Daoy (cell line): Measurements from ENCODE around the gene ZNF202. TPM values are rescaled to one million over a fixed set of nuclear protein-coding genes. Genes with fewer than 3 reads are reported as not detected.
"Not testable (repeated sequence)": the region's sequence is repeated elsewhere in the genome, so short reads cannot be mapped to it uniquely, and the experiment has no call there.

Experiments
- DNase-seq: peaks from one replicate; pipeline ENCODE4 v3.0.0-alpha.2; 2015; ENCODE audit warnings: low read depth
- total RNA-seq: library from RNA; depleted of rRNA; stranded (reverse); fragments of >200 nt; shearing (Covaris generic); gene quantifications from 2 replicates; pipeline ENCODE4 v1.2.3, GENCODE V29; 2014

ZNF202 gene
- total RNA-seq, 1 experiment from 2014 or later = 4.4 TPM

DNA sequence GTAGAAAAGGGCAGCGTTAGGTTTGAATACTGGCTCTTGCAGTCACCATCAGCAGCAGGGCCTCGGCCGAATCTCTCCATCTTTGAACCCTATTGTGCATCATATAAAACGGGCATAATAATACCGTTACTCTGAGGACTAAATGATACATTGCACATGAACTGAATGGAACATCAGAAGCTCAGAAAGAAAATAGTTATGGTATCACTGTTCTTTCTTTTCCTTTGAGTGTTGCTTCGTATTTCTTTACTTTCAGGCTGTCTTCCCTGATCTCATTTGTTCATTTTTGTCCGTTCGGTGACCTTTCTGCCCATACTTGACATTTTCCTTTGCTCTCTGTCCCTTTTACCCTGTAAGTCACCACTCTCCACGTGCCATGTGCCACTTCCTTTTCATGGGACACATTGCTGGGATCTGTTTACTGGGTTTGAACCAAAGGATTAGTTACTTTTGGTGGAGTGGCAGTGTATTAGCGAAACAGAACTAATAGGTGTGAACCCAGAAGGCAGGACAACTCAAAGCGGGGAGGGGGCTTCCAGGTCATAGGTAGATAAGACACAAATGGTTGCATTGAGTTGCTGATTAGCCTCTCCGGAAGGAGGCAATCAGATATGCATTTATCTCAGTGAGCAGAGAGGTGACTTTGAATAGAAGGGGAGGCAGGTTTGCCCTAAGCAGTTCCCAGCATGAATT, 717 bp upstream of the ZNF202 start:
- DNase-seq = no peak

DNA sequence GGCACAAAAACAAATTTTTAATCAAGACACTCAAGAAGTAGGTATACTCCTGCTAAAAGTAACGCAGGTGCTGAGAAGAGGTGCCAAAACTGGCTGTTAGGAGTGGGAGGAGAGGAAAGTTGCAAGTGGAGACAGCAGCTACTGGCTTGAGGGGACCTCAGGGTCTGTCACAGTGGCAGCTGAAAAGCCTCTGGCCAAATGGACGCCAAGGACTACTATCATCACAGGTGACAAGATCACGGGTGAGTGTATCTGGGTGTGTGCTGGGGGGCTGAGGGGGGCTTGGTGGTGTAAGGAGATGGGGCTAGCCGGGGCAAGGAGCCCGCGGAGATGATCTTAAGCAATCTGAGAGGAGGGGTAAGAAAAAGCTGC, 687 bp downstream of the ZNF202 start:
- DNase-seq = peak; percentile 6

DNA sequence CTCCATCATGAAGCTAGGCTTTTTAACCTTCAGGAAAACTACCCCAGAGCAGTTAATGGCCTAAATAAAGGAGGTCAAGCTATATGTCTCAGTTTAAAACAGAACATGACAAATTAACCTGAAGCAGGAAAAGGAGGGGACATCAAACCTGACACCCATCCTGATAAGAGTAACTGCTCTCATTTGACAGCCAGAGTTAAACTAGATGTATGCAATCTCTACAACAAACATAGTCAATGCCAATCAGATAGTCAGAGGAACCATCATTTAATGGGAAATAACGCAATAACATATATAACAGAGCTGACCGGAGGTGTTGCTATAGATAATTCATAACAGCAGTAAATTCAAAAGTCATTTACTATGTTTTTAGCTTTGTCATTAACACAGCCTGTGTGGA, 3.1 kb downstream of the ZNF202 start:
- DNase-seq = no peak

DNA sequence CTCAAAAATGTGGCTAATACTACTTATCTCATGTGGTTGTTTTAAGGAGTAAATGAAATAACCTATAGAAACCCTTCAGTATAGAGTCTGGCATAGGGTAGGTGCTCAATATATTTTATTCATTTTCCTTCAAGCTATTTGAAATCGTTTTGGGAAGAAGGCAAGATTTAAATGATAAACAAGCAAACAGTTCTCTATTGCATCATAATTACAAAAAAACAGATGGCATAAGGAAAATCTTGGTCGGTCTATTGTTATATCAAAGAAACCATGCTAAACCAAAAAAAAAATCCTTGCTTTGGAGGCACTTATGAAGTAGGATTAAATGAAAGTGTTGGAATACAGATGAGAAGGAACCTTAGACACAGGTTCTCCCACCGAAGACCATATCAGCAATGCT, 4.7 kb downstream of the ZNF202 start:
- DNase-seq = no peak

DNA sequence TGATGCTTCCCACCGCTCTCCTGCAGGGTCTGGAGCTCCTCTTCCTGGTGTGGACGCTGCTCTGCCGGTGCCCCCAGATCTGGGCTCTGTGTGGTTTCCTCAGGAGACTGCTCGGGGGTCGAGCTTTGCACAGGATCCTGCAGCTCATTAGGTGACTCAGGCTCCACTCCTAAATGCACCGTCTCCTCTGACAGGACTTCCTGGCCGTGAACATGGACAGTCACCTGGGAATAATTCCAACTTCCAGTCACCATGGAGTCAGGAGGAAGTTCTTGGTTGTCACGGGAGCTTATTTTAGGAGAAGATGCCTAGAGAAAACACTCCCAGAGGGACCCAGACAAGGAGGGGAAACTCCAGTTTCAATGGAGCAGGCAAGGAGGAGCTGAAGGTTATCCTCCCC, 11.9 kb downstream of the ZNF202 start:
- no peak for DNase-seq

DNA sequence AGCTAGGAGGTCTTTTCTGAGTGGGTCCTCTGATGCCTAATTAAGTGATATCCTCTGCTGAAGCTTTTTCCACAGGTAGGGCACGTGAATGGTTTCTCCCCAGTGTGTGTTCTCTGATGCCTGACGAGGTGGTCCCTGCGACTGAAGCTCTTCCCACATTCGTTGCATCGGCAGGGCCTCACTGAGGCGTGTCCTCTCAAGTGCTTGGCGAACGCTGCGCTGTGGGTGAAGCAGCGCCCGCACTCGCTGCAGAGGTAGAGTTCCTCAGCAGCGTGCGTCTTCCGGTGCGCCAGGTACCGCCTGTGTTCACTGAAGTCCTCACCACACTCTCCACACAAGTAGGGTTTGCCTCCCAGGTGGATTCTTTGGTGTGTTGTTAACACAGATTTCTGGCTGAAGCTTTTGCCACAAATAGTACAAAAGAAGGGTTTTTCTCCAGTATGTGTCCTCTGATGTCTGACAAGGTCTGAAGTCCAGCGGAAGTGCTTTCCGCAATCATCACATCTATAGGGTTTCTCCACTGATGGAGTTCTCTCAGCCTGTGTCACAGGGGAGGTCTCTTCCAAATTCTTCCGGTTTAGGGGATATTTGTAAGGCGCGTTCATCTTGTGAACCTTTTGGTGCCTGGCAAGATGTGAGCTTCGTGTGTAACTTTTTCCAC, 15.3 kb downstream of the ZNF202 start:
- DNase-seq = no peak

DNA sequence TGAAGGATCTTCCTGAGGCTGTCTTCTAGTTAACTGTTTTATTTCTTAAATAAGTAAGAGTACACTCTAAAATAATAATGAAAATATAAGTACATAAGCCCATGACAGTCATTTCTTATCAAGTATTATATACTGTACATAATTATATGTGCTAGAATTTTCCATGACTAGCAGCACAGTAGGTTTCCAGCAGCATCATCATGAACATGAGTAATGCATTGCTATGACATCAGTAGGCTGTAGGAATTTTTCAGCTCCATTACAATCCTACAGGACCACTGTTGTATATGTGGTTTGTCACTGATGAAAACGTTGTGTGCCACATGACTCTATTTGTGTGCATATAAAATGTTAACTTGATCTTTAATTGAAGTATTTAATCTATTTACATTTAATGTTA, 22.0 kb downstream of the ZNF202 start:
- DNase-seq = peak; percentile 4

DNA sequence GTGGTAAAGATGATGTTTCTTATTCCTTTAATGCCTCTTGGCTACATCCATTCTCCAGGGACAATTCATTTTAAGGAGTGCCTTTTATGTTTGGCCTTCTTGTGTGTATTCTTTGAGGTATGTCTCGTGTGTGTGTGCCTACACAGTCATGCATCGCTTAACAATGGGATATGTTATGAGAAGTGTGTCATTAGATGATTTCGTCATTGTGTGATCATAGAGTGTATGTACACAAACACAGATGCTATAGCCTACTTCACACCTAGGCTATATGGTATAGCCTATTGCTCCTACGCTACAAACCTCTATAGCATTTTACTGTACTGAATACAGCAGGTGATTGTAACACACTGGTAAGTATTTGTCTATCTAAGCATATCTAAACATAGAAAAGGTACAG, 23.0 kb downstream of the ZNF202 start:
- no peak for DNase-seq

DNA sequence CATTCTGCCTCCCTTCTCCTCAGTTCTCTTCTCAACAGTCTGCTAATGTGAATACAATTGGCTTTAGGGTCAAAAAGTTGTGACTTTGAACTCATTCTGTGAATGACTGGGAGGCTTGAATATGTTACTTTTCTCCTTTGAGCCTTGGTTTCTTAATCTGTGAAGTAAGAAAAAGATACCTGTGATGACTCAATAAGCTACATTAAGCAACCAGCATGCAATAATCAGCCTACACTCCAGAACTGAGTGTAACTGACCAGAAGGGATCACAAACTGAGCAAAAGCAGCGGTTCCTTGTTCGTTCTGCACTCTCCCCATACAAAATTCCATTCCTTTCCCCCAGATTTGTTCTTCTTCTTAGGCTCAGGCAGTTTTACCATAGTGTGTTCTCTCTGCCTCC, 23.4 kb downstream of the ZNF202 start:
- DNase-seq = no peak

DNA sequence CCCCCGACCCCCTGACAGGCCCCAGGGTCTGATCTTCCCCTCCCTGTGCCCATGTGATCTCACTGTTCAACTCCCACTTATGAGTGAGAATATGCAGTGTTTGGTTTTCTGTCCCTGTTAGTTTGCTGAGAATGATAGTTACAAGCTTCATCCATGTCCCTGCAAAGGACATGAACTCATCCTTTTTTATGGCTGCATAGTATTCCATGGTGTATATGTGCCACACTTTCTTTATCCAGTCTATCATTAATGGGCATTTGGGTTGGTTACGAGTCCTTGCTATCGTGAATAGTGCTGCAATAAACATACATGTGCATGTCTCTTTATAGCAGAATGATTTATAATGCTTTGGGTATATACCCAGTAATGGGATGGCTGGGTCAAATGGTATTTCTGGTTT, 28.8 kb downstream of the ZNF202 start:
- DNase-seq = not testable (repeated sequence)

DNA sequence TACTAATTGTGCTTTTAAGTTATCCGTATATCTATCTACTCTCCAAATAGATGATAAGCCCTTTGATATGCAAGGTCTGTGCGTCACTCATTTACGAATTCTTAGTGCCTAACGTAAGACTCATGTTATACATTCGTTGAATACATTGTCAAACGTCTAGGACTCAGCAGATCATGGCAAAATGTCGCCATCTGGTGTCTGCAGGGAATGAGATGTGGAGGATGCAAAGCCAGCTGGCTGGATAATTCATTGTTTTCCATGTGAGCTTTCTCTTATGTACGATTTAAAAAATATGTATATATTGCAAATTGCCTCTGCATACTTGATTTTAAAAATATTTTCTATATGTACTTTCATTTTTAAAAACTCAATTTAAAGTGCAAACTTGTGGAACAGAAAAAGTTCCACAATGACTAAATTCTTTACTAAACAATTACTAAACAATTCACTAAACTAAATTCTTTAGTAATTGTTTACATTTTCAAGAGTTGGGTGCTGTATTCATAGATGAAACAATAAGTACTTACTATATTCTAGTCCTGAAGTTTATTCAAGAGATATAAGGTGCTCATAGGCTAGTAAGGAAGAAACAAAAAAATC, 33.8 kb downstream of the ZNF202 start:
- DNase-seq = peak; percentile 66

DNA sequence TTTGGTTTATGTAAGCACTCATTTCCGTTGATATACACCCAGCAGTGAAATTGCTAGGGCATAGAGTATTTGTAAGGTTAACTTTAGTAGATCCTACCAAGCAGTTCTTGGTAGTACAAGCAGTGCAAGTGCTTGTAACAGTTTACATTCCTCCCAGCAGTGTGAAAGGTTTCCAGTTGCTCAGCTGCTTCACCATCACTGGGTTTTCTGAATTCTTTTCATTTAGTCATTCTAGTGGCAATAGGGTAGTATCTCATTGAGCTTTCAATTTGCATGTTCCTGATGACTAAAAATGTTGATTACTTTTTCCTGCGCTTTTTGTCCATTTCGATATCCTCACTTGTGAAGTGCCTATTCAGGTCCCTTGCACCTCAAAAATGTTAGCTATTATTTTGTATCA, 34.3 kb downstream of the ZNF202 start:
- no peak for DNase-seq

DNA sequence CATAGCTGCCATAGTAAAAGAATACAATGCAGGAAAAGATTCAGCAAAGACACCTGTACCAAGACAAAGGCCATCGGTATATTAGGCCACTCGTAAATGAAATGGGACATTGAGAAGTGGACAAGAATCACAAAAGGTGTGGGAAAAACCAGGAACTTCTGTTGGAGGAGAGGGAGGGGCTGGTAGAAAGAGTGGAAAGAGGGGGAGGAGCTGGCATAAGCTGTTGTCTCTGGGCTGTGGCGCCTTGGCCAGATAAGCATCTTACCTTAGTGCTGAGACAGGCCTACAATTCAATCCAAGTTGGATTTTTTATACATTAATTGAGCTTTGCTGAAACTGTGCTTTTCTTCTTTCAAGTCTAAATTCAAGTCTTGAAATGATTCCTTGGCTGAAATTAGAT, 37.1 kb downstream of the ZNF202 start:
- DNase-seq = no peak

DNA sequence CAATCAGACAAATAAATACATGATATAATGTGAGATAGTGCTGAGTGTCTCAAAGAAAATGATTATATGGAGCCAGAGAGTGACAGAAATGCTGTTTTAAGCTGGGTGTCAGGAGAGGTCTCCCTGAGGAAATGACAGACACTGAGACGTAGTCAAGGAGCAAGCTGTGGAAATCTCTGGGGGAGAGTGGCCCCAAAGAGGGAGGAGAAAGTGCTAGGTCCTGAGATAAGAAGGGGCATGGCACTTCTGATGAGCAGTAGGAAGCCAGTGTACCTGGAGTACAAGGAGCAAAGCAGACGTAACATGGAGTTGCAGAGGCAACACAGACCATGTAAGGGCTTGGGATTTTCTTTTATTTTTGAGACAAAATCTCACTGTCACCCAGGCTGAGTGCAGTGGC, 38.8 kb downstream of the ZNF202 start:
- DNase-seq = no peak

DNA sequence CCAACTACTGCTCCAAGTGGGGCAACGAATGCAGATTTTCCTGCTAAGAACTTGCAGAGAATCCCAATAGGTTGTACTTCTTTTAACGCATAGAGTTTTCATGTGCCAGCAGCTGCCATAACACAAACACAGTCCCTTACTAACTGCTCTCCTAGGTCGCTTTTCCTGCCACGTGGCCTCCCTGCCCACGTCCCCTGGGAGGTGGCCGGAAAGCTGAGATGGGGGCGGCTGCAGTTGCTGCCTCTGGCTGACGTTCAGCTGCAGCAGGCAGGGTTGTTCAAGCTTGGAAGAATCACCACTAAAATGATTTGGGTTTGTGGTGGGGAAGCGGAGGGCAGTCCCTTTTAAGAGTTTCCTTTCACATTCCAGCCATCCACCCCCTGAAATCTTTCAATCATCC, 39.3 kb downstream of the ZNF202 start:
- DNase-seq = peak; percentile 56

DNA sequence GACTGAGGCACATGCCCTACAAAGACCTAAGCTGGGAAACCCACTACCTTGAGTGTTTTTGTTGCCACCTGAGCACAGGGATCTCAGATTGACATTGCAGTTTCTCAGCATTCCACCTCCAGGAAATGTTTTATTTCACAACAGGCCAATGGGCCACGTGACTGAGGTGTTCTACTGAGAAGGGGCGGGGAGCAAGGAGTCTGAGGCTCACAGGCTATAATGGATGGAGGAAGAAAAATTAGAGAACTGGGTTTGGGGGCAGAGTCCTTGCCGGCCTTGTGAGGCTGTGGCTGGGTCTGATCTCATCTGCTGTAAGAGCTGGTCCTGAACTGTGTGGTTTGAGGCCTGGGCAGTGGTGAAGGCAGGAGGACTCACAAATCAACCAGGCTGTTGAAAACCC, 40.7 kb downstream of the ZNF202 start:
- DNase-seq = no peak

DNA sequence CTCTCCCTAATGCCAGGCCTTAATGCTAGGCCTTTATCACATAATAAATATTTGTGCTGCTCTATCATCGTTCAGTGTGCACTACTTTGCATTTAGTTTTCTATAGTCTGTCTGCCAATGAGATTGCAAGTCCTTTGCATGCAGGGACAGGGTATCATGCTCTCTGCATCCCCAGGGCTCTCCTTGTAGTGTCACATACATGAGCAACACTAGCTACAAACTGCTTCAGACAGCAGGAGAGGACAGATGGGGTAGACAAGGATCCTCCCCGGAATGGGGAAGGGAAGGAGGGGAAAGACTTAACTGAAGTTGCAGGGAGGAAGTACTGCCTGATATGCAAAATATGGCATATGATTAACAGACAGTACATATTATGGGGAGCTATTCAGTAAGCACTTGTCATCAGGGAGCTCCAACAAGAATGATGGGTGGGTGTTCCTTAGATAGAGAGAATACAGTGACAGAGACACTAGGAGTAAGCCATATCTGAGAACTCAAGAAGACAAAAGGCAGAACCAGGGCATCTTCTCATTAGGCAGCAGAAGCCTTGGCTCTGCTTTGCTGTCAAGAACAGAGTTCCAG, 42.8 kb downstream of the ZNF202 start:
- no peak for DNase-seq

DNA sequence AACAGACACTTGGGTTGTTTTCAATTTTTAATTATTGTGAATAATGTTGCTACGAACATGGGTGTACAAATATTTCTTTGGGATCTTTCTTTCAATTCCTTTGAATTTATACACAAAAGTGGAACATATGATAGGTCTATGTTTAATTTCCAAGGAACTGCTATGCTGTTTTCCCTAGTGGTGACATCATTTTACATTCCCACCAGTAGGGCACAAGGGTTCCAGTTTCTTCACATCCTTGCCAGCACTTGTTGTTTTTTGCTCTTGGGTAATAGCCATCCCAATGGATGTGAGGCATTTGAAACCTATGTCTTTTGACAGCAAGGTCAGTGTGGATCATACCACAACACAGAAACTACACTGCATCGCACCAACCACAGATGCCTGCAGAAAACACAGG, 45.3 kb downstream of the ZNF202 start:
- no peak for DNase-seq

DNA sequence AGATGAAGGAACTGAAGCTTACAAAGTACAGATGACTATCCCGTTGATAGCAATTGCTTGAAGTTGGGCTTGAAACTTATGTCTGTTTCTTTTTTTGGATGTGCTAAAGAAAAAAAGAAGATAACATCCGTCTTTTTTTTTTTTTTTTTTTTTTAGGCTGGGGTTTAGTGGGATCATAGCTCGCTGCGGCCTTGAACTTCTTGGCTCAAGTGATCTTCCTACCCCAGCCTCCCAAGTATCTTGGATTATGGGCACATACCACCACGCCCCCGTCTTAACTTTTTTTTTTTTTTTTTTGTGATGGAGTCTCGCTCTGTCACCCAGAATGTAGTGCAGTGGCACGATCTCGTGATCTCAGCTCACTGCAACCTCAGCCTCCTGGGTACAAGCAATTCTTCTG, 46.2 kb downstream of the ZNF202 start:
- DNase-seq = no peak

DNA sequence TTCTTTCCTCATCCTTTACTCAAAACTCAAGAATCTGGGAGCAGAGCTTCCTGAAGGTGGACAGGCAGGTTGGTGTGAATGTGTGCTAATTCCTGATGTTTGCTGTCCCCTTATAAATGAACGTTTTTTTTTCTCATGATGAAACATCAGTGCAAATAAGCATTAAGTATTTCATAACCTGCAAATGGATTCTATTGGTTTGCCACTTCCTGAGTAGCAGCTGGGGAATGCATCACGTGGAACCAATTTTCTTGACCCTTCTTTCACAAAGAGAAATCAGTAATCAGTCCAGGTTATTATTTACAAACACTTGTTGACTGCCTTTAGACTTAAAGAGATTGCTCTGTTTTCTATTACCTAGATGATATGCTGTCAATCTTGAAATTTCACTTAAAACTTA, 46.9 kb downstream of the ZNF202 start:
- no peak for DNase-seq

DNA sequence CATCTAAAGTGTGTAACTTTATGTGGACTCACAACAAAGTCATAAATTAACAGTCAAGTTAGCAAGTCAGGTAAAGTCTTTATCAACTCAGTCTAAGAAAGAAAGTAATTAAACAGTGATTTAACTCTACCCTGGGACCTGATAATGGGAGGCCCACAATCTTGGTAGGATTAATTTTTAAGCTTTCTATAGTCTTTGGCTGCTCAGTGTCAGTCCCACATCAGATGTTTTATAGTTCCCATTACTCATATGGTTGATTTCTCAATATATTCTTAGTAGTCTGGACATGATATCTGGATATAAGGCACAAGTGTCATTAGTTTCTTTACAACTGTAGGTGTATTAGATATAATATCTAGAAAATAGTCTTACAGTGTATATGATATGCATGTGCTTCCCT, 48.5 kb downstream of the ZNF202 start:
- DNase-seq = no peak

DNA sequence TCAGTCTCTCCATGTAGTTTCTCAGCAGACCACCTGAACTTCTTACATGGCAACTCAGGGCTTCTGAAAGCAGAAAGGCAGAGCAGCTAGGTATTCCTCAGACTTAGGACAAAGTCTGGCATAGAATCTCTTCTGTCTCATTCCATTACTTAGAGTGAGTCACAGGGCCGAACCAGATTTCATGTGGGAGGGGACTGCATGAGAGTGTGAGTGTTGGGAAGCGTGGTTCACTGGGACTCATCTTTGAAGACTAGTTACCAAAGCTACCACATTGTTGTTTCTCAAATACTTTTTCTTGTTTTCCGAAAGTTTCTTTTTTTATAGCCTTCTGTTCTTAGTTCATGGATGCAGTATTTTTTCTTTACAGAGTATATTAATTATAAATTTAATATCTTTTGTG, 51.0 kb downstream of the ZNF202 start:
- DNase-seq = peak; percentile 73

DNA sequence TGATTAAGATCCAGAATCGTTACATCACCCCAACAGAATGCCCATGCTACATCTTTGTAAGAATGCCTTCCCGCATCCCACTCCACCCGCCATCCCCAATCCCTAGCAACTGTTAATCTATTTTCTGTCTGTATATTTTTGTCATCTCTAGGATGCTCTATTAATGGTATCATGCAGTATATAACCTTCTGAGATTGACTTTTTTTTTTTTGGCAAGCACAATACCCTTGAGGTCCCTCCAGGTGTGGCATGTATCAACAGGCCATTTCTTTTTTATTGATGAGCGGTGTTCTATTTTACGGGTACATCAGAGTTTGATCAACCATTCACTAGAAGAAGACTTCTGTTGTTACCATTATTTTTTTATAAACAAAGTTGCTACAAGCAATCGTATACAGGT, 56.9 kb downstream of the ZNF202 start:
- no peak for DNase-seq
